Kasumi-1 (cell line): Measurements from ENCODE around the gene GLE1.

Experiments used
- DNase-seq, 2 experiments: peaks; one replicate each; lab custom pipeline; 2025; lab: John Stamatoyannopoulos, UW

The GLE1 gene

GRCh38 chr9:128504485-128505413 is at the start of gene GLE1:
TSS of gene GLE1 (plus strand) at chr9:128504719. CDS start at chr9:128504806, 87 bp downstream.
- peak; percentile 83 to 89 for DNase-seq

- no peak for DNase-seq
Observed at GRCh38 chr9:128454991-128455390, 49.5 kb upstream of the GLE1 start.

- DNase-seq: peak; percentile 95
Observed at GRCh38 chr9:128455849-128456612, 48.5 kb upstream of the GLE1 start, which contains the start of gene ODF2. TSS of gene ODF2 (plus strand) at chr9:128456006. CDS start at chr9:128456092, 86 bp downstream.

GRCh38 chr9:128456613-128457061 is 47.9 kb upstream of the GLE1 start:
- peak; percentile 81 to 83 for DNase-seq

- DNase-seq: no peak
Observed at GRCh38 chr9:128457207-128457606, 47.3 kb upstream of the GLE1 start.

- no peak for DNase-seq
Observed at GRCh38 chr9:128459011-128459410, 45.5 kb upstream of the GLE1 start.

GRCh38 chr9:128469070-128469469 is 35.4 kb upstream of the GLE1 start:
- no peak for DNase-seq

- peak; percentile 60 to 71 for DNase-seq
Observed at GRCh38 chr9:128470560-128470959, 34.0 kb upstream of the GLE1 start.

- DNase-seq: no peak
Observed at GRCh38 chr9:128473104-128473503, 31.4 kb upstream of the GLE1 start.

GRCh38 chr9:128475867-128476266 is 28.7 kb upstream of the GLE1 start:
- no peak for DNase-seq

GRCh38 chr9:128479262-128479661 is 25.3 kb upstream of the GLE1 start:
- no peak for DNase-seq

GRCh38 chr9:128481561-128481960 is 23.0 kb upstream of the GLE1 start:
- no peak for DNase-seq

- DNase-seq: no peak
Observed at GRCh38 chr9:128482186-128482585, 22.3 kb upstream of the GLE1 start.

GRCh38 chr9:128484686-128485413 is 19.7 kb upstream of the GLE1 start:
- DNase-seq: no peak

GRCh38 chr9:128485414-128485855 is 19.1 kb upstream of the GLE1 start:
- no peak for DNase-seq

GRCh38 chr9:128486201-128486600 is 18.3 kb upstream of the GLE1 start:
- no peak for DNase-seq

GRCh38 chr9:128493424-128493823 is 11.1 kb upstream of the GLE1 start:
- DNase-seq: no peak

- peak; percentile 96 to 97 for DNase-seq
Observed at GRCh38 chr9:128494108-128494745, 10.3 kb upstream of the GLE1 start.

- DNase-seq: no peak
Observed at GRCh38 chr9:128494746-128495129, 9.8 kb upstream of the GLE1 start.

- DNase-seq: peak in 1 of 2 experiments; percentile 2
Observed at GRCh38 chr9:128495296-128495695, 9.2 kb upstream of the GLE1 start.

GRCh38 chr9:128495804-128496417 is 8.6 kb upstream of the GLE1 start:
- DNase-seq: no peak
